B cell (primary cell): ENCODE measurements around the gene KRTAP26-1. TPM values are rescaled to one million over a fixed set of nuclear protein-coding genes. Genes with fewer than 3 reads are reported as not detected.

ENCODE experiments used
- ATAC-seq: fragments of 200-7000 bp; cut with Tn5 transposase; one replicate; pipeline ENCODE4 v1.10.0; 2021; ENCODE audit warnings: low read depth, mild to moderate bottlenecking, moderate number of reproducible peaks, moderate library complexity
- CTCF ChIA-PET: fragments of 350-600 bp; sonication (Branson Sonifier 250); formaldehyde crosslinking; loops from one replicate; lab custom pipeline; 2021; ENCODE audit warnings: antibody characterized with exemption, inconsistent platforms; lab: Charles Lee
- POLR2A ChIA-PET: fragments of 350-600 bp; sonication (Branson Sonifier 250); formaldehyde crosslinking; loops from one replicate; lab custom pipeline; 2021; ENCODE audit warnings: antibody characterized with exemption; lab: Charles Lee
- DNase-seq: peaks from one replicate; pipeline ENCODE4 v3.0.0; 2013
- H2AFZ ChIP-seq: 2 replicates; pipeline ENCODE4 v1.6.1; 2012; ENCODE audit warnings: mild to moderate bottlenecking, low read depth, low read length; ENCODE audit not compliant: insufficient read depth, poor library complexity, severe bottlenecking
- H3K27ac ChIP-seq, 2 donors: 1 replicate in 1 of 2; 2 replicates in 1 of 2; pipeline ENCODE4 v1.5.1; 2012 to 2013; ENCODE audit warnings: low read length in 2 of 2, mild to moderate bottlenecking in 2 of 2, moderate library complexity in 1 of 2
- H3K27me3 ChIP-seq, 4 experiments: fragments of 200-600 bp in 1 of 4; sonication (generic) in 1 of 4; replicated peaks in 1 of 4; 1 replicate in 2 of 4; 2 replicates in 2 of 4; pipeline versions ENCODE4 v1.6.1 to v1.7.0; 2013 to 2016; ENCODE audit warnings: low read length in 3 of 4, mild to moderate bottlenecking in 2 of 4, mixed read lengths in 1 of 4, moderate library complexity in 1 of 4; ENCODE audit not compliant: insufficient read depth in 4 of 4, control insufficient read depth in 3 of 4; ENCODE audit errors: control extremely low read depth in 1 of 4
- H3K36me3 ChIP-seq, 2 experiments: replicated peaks in 1 of 2; 1 replicate in 1 of 2; 2 replicates in 1 of 2; pipeline versions ENCODE4 v1.6.1 to v1.7.1; 2013; ENCODE audit warnings: low read length in 1 of 2; ENCODE audit not compliant: insufficient read depth in 2 of 2, control insufficient read depth in 1 of 2; ENCODE audit errors: control extremely low read depth in 1 of 2, extremely low read depth in 1 of 2
- H3K4me1 ChIP-seq, 2 donors: fragments of 200-600 bp in 1 of 2; sonication (generic) in 1 of 2; 1 replicate in 1 of 2; 2 replicates in 1 of 2; pipeline versions ENCODE4 v1.5.1 to v1.6.1; 2013 to 2017; ENCODE audit warnings: low read length in 2 of 2; ENCODE audit not compliant: control insufficient read depth in 2 of 2, insufficient read depth in 2 of 2
- H3K4me2 ChIP-seq: replicated peaks from 2 replicates; pipeline ENCODE3; 2012; ENCODE audit warnings: mild to moderate bottlenecking, low read depth, low read length; ENCODE audit not compliant: poor library complexity, severe bottlenecking
- H3K4me3 ChIP-seq, 5 experiments: fragments of 200-600 bp in 1 of 5; sonication (generic) in 1 of 5; 1 replicate in 3 of 5; 2 replicates in 2 of 5; pipeline versions ENCODE4 v1.5.1 to v1.7.0; 2011 to 2016; ENCODE audit warnings: low read length in 4 of 5, mild to moderate bottlenecking in 4 of 5, low read depth in 2 of 5, control low read depth in 1 of 5, moderate library complexity in 1 of 5; ENCODE audit not compliant: insufficient read depth in 1 of 5; ENCODE audit errors: control extremely low read depth in 1 of 5, extremely low read depth in 1 of 5
- H3K79me2 ChIP-seq: fragments of 200-600 bp; sonication (generic); one replicate; pipeline ENCODE4 v1.6.0; 2016; ENCODE audit warnings: low read length; ENCODE audit not compliant: control insufficient read depth, insufficient read depth
- H3K9ac ChIP-seq: fragments of 200-600 bp; sonication (generic); 2 replicates; pipeline ENCODE4 v1.6.1; 2017; ENCODE audit warnings: mild to moderate bottlenecking, low read length, moderate library complexity
- H3K9me3 ChIP-seq, 3 donors: one replicate each; pipeline versions ENCODE4 v1.6.1 to v1.7.1; 2013; ENCODE audit warnings: low read length in 2 of 3; ENCODE audit not compliant: control insufficient read depth in 2 of 3, insufficient read depth in 1 of 3; ENCODE audit errors: control extremely low read depth in 1 of 3
- H4K20me1 ChIP-seq: 2 replicates; pipeline ENCODE4 v1.6.0; 2012; ENCODE audit warnings: mild to moderate bottlenecking, low read length; ENCODE audit not compliant: insufficient read depth, control insufficient read depth, poor library complexity, severe bottlenecking
- H3K27ac Mint-ChIP-seq: one replicate; pipeline ENCODE4 v1.8.0; 2021; ENCODE audit warnings: mixed read lengths
- H3K27me3 Mint-ChIP-seq: one replicate; pipeline ENCODE4 v1.8.0; 2021; ENCODE audit warnings: mixed read lengths
- H3K4me1 Mint-ChIP-seq: one replicate; pipeline ENCODE4 v1.8.0; 2021; ENCODE audit warnings: mixed read lengths
- H3K4me3 Mint-ChIP-seq: one replicate; pipeline ENCODE4 v1.8.0; 2021; ENCODE audit warnings: mixed read lengths
- H3K9me3 Mint-ChIP-seq: one replicate; pipeline ENCODE4 v1.8.0; 2022; ENCODE audit warnings: mixed read lengths; ENCODE audit not compliant: insufficient read depth
- CTCF ChIP-seq: fragments of 200-600 bp; IDR thresholded peaks from one replicate; pipeline ENCODE4 v1.8.0; 2022; ENCODE audit warnings: antibody characterized with exemption, mild to moderate bottlenecking
- EZH2 ChIP-seq: IDR thresholded peaks from 2 replicates; pipeline ENCODE4 v1.6.1; 2012; ENCODE audit warnings: borderline replicate concordance, low read depth, mild to moderate bottlenecking, moderate library complexity, low read length; ENCODE audit not compliant: insufficient read depth, poor library complexity, severe bottlenecking
- WGBS: methylation state at CpG from one replicate; pipeline ENCODE4 v1.1.5; 2013; ENCODE audit warnings: missing lambda C conversion rate; ENCODE audit not compliant: insufficient coverage; 5-methylcytosine and 5-hydroxymethylcytosine counted together
- intact Hi-C: fragments of 100-400 bp; cut with micrococcal nuclease; formaldehyde crosslinking; loops from one replicate; pipeline ENCODE4 v1.10.0; 2022
- polyA plus RNA-seq: library from polyadenylated mRNA; depleted of rRNA; stranded (reverse); fragments of >200 nt; gene quantifications from 2 replicates; pipeline ENCODE4 v1.2.3, GENCODE V29; 2012
- total RNA-seq, 2 donors: library from RNA; stranded (reverse); fragments of 120-200 nt in 1 of 2; gene quantifications; 1 replicate in 1 of 2; 2 replicates in 1 of 2; pipeline versions ENCODE4 v1.2.3 to v1.2.4, GENCODE V29; 2013 to 2022

The KRTAP26-1 gene
- total and polyA plus RNA-seq, 2 donors (not counting 1 experiment from before 2014, with no cell fraction given), result not detected

- H3K27ac ChIP-seq, result no peak overlapping the region
- H3K9ac ChIP-seq, result no peak overlapping the region
- ChIA-PET CTCF (no interaction called here), POLR2A (no interaction called here)
- no peak overlapping the region for H3K4me2 ChIP-seq
- H3K27me3 ChIP-seq, result no peaks in the 10 kb centered on the region
- H3K79me2 ChIP-seq, result no peaks in the 10 kb centered on the region
- no peak overlapping the region for H3K27ac Mint-ChIP-seq
- ATAC-seq (no peak), DNase-seq (no peak)
- no peak overlapping the region for H3K4me3 ChIP-seq
- no peak for TF ChIP-seq EZH2
- no peak for TF ChIP-seq CTCF
- H3K4me3 Mint-ChIP-seq, result no peak overlapping the region
- no peak overlapping the region for H2AFZ ChIP-seq
- H3K9me3 Mint-ChIP-seq, result no peaks in the 10 kb centered on the region
- no peaks in the 10 kb centered on the region for H3K36me3 ChIP-seq
- no peaks in the 10 kb centered on the region for H3K4me1 Mint-ChIP-seq
- no peaks in the 10 kb centered on the region for H3K27me3 Mint-ChIP-seq
- no peaks in the 10 kb centered on the region for H3K9me3 ChIP-seq
- no peaks in the 10 kb centered on the region for H3K4me1 ChIP-seq
- H4K20me1 ChIP-seq, result no peaks in the 10 kb centered on the region
- WGBS, result no CpG with 5 or more reads among the region's 3 CpGs
- intact Hi-C loops, result no loop called here
Observed at GRCh38 chr21:30333736-30334135, 13.6 kb upstream of the KRTAP26-1 start.

- Histone ChIP-seq H3K4me1 (no peaks in the 10 kb centered on the region), H3K79me2 (no peaks in the 10 kb centered on the region), H3K27me3 (no peaks in the 10 kb centered on the region), H3K27ac (no peak overlapping the region), H3K36me3 (no peaks in the 10 kb centered on the region), H3K9me3 (no peaks in the 10 kb centered on the region), H3K4me3 (no peak overlapping the region), H3K9ac (no peak overlapping the region), H4K20me1 (no peaks in the 10 kb centered on the region), H2AFZ (no peak overlapping the region), H3K4me2 (no peak overlapping the region)
- ChIA-PET POLR2A (no interaction called here), CTCF (no interaction called here)
- Mint-ChIP-seq H3K4me3 (no peak overlapping the region), H3K4me1 (no peaks in the 10 kb centered on the region), H3K27me3 (no peaks in the 10 kb centered on the region), H3K27ac (no peak overlapping the region), H3K9me3 (peaks cover 4% of the 10 kb centered on the region)
- DNase-seq (no peak), ATAC-seq (no peak)
- no peak for TF ChIP-seq CTCF
- TF ChIP-seq EZH2, result no peak
- intact Hi-C loops, result no loop called here
- no CpG with 5 or more reads among the region's 2 CpGs for WGBS
Observed at GRCh38 chr21:30332681-30333080, 12.6 kb upstream of the KRTAP26-1 start.
